ENCODE data around the gene SMURF1. TPM values are rescaled to one million over a fixed set of nuclear protein-coding genes. Genes with fewer than 3 reads are reported as not detected.

SMURF1 gene
- total RNA-seq, 4 donors from 2014 or later: 26.8 to 44.7 (median 31.5) TPM

DNA sequence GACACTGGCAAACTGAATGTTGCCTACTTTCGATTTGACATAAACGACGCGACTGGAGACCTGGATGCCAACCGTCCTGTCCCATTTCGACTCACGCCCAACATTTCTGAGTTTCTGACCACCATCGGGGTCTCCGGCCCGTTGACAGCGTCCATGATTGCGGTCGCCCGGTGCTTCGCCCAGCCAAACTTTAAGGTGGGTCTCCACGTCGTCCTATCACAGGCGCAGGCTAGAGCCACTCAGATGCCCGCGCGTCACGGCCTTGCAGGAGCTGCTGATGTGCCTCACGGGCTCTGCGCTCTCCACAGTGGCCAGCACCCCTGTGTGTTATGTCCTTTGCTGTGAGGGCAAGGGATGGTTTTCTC lies 132.6 kb downstream of the SMURF1 start:
- H3K4me3 ChIP-seq (ENCODE audit: low read depth, poor library complexity, severe bottlenecking): no peak overlapping the region
- DNase-seq (ENCODE audit: low spot score in 2 of 2): no peak
- TF ChIP-seq POLR2A (IDR thresholded peaks at IDR 0.05) (no peak), CTCF (IDR thresholded peaks at IDR 0.05) (no peak)
- intact Hi-C loops (cut with DNase I; ENCODE audit: low total_unique reads): no loop called here
- WGBS, 2 donors: 97 to 98% methylated on average over 24 of the region's 24 CpGs

DNA sequence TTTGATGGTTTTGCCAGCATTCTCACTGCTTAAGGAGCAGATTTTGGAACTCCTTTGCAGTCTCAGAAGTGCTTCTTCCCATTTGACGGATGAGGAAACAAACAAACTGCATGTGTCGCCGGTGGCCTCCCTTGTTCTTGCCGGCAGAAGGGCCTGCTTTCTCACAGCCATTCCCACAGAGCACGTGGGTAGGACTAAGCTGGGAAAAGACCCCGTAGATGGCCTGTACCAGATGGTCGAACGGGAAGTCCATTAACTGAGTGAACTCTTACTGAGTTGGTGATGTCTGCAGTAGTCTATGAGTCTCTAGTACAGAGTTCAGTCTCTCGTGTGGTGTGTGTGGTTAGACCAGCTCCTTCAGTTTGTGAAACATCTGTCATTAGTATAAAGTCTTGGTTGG lies 133.6 kb downstream of the SMURF1 start:
- TF ChIP-seq CTCF (IDR thresholded peaks at IDR 0.05) (no peak), POLR2A (IDR thresholded peaks at IDR 0.05) (no peak)
- no peak overlapping the region for H3K4me3 ChIP-seq (ENCODE audit: low read depth, poor library complexity, severe bottlenecking)
- peak in 1 of 2 donors; percentile 21 for DNase-seq (ENCODE audit: low spot score in 2 of 2)
- intact Hi-C loops (cut with DNase I; ENCODE audit: low total_unique reads): no loop called here
- WGBS, 2 donors: 87 to 90% methylated on average over 9 of the region's 9 CpGs

DNA sequence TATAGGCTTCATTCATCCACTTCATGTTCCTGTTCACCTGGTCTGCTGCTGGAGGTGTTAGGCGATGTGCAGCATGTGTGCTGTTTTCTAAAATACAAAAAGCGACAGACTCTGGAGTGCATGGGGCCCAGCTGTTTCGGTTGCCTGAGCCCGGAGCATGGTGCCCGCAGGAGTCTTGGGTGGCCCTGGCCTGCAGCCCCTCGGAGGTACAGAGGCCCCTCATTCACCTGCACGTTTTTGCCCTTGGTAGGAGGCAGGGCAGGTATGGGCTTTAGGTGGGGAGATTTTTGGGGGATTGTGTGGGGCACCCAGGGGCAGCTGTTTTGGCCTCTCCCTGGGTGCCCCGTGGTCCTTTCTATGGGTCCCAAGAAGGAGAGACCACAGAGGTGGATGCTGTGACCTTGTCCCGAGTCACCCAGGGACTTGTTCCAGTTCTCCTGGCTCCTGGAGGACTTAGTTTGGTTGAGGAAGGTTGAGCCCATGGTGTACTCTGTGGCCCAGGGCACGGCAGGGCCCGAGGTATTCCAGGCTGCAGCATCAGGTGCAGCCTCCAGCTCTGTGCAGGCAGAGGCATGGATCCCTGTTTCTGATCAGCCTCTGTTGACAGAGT lies 134.9 kb downstream of the SMURF1 start:
- DNase-seq (ENCODE audit: low spot score in 2 of 2): peak in 1 of 2 donors; percentile 76
- TF ChIP-seq POLR2A (IDR thresholded peaks at IDR 0.05): no peak
- TF ChIP-seq CTCF (IDR thresholded peaks at IDR 0.05): no peak
- intact Hi-C loops (cut with DNase I; ENCODE audit: low total_unique reads): no loop called here
- 93 to 95% methylated on average over 11 of the region's 11 CpGs for WGBS, 2 donors
- no peak overlapping the region for H3K4me3 ChIP-seq (ENCODE audit: low read depth, poor library complexity, severe bottlenecking)

GRCh38 chr7:99008181-99008631 lies 135.7 kb downstream of the SMURF1 start:
- H3K4me3 ChIP-seq (ENCODE audit: low read depth, poor library complexity, severe bottlenecking): no peak overlapping the region
- WGBS, 2 donors: 96% methylated on average over 23 of the region's 23 CpGs
- intact Hi-C loops (cut with DNase I; ENCODE audit: low total_unique reads): no loop called here
- DNase-seq (ENCODE audit: low spot score in 2 of 2): peak in 1 of 2 donors; percentile 68
- TF ChIP-seq POLR2A (IDR thresholded peaks at IDR 0.05): no peak
- TF ChIP-seq CTCF (IDR thresholded peaks at IDR 0.05): no peak

DNA sequence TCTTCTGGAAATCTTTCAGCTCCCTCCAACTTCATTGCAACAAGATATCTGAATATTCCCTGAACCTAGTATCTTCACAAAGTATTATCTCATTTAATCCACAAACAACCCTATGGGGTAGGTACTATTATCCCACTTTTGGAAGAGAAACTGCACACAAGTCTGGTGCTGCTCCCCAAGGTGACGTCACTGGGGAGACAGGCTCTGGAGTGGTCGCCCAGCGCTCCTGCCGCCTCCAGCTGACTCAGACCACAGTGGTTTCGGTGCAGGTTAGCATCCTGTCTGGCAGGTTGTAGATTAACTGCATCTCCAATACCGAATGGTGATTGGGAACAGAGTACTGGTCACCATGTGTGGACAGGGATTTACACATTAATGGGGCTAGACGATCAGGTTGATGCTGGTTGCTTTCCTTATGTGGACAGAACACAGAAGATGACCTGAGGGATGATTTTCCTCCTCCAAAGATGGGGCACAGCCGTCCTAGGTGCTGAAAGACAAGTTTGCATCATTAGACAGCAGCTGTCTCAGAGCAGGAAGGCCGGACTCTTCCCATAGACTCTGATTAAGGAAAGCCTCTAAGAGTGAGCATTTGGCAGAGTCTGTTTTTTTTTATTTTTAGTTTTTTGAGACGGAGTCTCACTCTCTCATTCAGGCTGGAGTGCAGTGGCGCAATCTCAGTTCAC lies 137.0 kb downstream of the SMURF1 start:
- DNase-seq (ENCODE audit: low spot score in 2 of 2): peak in 1 of 2 donors; percentile 76
- 90 to 96% methylated on average over 11 of the region's 11 CpGs for WGBS, 2 donors
- TF ChIP-seq CTCF (IDR thresholded peaks at IDR 0.05) (no peak), POLR2A (IDR thresholded peaks at IDR 0.05) (no peak)
- intact Hi-C loops (cut with DNase I; ENCODE audit: low total_unique reads): no loop called here
- no peak overlapping the region for H3K4me3 ChIP-seq (ENCODE audit: low read depth, poor library complexity, severe bottlenecking)
